ENCODE results near the gene FCRL4.

Gene FCRL4

GRCh38 chr1:157622471-157622870 lies 24.6 kb upstream of the FCRL4 start:
- no peak overlapping the region for H3K4me3 ChIP-seq (ENCODE audit: low read depth, low read length)
- no peak for TF ChIP-seq CTCF (IDR thresholded peaks at IDR 0.05; ENCODE audit: low read depth, low read length)

- no peak for TF ChIP-seq CTCF (IDR thresholded peaks at IDR 0.05; ENCODE audit: low read depth, low read length)
- no peak overlapping the region for H3K4me3 ChIP-seq (ENCODE audit: low read depth, low read length)
Measured at GRCh38 chr1:157618190-157618589, 20.3 kb upstream of the FCRL4 start.

GRCh38 chr1:157600236-157600635 lies 2.4 kb upstream of the FCRL4 start:
- H3K4me3 ChIP-seq (ENCODE audit: low read depth, low read length) = no peak overlapping the region

GRCh38 chr1:157596384-157596783 lies 1.5 kb downstream of the FCRL4 start:
- TF ChIP-seq CTCF (IDR thresholded peaks at IDR 0.05; ENCODE audit: low read depth, low read length) = no peak

More at GRCh38 chr1:157600236-157600635, 2.4 kb upstream of the FCRL4 start:
- TF ChIP-seq CTCF (IDR thresholded peaks at IDR 0.05; ENCODE audit: low read depth, low read length) = no peak

GRCh38 chr1:157595356-157595755 lies 2.5 kb downstream of the FCRL4 start:
- H3K4me3 ChIP-seq (ENCODE audit: low read depth, low read length) = no peak overlapping the region

More at GRCh38 chr1:157596384-157596783, 1.5 kb downstream of the FCRL4 start:
- no peak overlapping the region for H3K4me3 ChIP-seq (ENCODE audit: low read depth, low read length)

GRCh38 chr1:157585984-157586383 lies 11.9 kb downstream of the FCRL4 start:
- TF ChIP-seq CTCF (IDR thresholded peaks at IDR 0.05; ENCODE audit: low read depth, low read length) = no peak
- no peak overlapping the region for H3K4me3 ChIP-seq (ENCODE audit: low read depth, low read length)

More at GRCh38 chr1:157595356-157595755, 2.5 kb downstream of the FCRL4 start:
- TF ChIP-seq CTCF (IDR thresholded peaks at IDR 0.05; ENCODE audit: low read depth, low read length) = no peak

- no peak overlapping the region for H3K4me3 ChIP-seq (ENCODE audit: low read depth, low read length)
- no peak for TF ChIP-seq CTCF (IDR thresholded peaks at IDR 0.05; ENCODE audit: low read depth, low read length)
Measured at GRCh38 chr1:157584503-157584902, 13.4 kb downstream of the FCRL4 start.
